Stimulated activated naive CD8-positive, alpha-beta T cell treated with anti-CD3 and anti-CD28 coated beads, Interleukin-15, Interleukin-2, amounts not matched to agents 100 U/mL and 50 U/mL, for 24 hours (primary cell): ENCODE data around the gene RPRD1B.

Source experiments
- ATAC-seq: fragments of 150-1000 bp; cut with Tn5 transposase; one replicate; pipeline ENCODE4 v1.10.0; 2021
- DNase-seq: peaks from one replicate; pipeline ENCODE4 v3.0.0; 2021

RPRD1B gene

DNA sequence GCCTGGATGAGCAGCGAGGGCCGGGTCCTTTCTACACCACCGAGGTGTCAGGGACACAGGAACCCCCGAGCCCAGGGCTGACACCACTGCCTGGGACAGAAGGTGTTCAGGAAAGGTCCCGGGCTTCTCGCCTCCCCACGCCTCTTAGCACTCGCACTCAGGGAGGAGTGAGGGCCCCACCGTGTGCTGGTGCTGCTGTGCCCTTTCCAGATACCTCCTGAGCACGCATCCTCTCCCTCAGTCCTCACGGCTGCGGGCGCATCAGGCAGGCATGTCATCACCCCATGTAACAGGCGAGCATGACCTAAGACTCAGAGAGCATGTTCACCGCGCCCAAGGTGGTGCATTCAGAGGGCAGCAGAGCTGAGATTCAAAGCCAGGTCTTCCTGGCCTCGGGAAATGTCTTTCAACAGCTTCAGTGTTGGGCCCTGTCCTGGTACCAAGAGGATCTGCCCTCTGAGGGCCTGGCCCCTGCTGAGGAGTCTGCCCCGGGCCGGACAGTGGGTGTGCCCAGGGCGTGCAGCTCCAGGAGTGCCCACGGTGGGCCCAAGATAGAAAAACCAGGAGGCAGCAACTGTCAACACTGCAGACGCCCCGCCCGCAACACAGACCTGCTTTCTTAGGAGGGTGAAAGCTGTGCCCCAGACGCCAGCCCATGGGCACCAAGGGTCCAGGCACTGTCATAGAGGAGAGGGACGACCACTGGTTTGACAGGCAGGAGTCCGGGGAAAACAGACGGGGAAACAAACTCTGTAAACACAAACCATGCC is 102.3 kb downstream of the RPRD1B start:
- ATAC-seq: no peak
- DNase-seq: no peak

DNA sequence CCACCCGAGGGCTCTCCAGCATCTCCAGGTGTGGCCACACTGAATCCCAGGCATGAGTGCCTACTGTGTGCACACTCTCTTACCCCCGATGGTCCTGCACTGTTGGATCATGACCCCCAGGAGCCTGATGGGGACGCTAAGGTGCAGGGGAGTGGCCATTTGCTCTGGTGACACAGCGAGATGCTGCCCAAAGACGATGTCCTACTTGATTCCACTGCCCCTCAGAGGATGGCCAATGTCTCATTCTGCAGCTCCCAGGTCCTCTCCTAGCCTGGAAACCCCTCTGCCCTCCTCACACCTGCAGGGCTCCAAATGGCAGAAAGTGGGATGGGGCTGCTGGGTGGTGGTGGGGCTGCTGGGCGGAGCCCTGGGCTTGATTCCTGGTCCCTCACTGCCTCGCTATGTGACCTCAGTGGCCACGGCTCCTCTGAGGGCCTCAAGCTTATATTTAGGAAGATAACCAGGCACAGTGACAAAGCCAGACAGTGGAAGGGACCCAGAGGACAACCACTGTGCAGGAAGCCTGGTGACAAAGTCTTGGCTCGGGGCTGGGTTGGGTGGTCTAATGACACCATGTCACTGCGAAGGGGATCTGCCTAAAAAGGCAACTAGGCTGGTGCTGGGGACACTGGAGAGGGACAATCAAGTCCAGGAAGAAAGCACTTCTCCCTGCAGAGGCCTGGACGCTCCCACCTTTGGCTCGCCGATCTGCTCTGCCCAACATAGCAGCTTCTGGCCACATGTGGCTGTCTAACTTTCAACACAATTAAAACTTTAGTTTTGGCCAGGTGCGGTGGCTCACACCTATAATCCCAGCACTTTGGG is 103.1 kb downstream of the RPRD1B start:
- ATAC-seq (no peak), DNase-seq (no peak)

DNA sequence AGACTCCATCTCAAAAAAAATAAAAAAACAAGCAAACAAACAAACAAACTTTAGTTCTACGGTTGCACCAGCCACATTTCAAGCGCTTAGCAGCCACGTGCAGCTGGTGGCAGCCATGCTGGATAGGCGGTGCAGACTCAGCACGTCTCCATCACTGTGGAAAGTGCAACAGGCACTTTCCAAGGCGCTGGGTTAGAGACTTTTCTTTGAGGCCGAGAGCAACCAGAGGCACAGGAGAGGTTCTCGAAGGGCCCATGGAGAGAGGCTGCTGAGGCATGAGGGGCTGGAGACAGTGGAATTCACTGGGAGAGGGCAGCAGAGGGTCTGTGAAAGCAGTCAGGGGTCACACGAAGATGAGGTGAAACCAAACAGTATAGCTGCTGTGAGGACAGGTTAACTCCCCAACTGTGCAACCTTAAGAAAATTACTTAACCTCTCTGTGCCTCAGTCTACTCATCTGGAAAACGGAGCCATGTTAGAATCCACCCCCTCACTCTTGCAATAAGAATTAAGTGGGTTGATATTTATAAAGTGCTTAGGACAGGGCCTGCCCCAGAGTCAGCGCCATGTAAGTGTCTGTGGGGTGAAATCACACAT is 104.0 kb downstream of the RPRD1B start:
- no peak for ATAC-seq
- DNase-seq: no peak

DNA sequence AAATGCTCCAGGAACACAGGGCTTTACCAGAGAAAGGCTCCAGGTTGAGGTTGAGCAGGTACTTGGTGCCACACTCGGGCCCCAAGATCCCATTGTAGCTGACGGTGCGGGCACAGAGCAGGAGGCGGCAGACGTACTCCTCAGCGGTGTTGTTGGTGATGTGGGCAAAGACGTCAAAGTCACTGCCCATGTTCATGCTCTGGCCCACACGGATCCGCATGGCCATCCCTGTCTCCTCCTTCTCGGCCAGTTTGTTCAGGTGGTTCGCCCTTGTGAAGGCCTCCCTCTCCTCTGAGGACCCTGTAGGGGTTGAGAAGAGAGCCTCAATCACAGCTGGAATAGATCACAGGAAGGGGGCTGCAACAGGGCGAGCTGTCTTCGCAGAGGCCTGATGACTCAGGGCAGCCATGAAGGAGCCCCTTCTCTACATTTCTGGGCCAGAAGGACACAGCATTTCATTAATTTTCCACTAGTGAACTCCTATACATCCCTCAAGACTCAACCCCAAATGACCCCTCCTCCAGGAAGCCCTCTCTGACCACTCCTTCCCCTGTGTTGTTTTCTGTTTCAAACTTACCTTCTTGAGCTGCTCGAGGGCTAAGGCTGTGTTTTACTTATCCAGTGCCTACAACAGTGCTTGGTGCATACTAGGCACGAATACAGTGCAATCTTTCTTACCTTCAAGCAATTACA is 104.7 kb downstream of the RPRD1B start:
- ATAC-seq: no peak
- DNase-seq: no peak

DNA sequence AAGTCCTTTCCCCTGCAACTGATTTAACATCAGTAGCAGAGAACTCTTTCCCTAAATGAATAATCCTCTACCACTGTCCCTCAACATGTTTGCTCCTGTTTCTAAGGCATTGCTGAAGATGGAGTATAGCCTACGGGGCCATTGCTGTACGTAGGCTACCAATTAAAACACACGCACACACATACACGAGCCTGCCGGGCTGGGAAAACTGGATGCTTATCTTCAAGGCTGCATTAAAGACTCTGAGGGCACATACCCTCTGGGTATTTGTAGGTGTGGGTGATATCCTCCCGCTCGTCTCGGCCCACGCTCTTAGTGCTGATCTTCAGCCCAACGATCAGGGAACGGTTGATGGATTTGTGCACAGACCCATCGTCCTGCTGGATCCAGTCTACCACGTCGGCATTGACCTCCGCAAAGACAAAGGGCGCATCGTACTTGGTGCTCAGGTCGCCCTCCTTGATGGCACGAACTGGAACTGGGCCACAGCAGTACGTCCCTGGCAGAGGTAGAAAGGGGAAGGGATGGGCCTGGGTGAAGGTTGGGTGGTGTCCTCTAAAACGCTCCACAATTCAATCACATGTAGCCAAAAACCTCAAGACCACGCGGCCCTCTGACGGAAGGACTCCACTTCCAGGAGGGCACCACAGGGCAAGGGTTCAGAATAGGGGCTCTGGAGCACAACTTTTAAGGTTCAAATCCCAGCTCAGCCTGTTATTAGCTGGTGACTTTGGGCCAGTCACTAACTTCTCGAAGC is 105.8 kb downstream of the RPRD1B start:
- no peak for DNase-seq
- no peak for ATAC-seq

DNA sequence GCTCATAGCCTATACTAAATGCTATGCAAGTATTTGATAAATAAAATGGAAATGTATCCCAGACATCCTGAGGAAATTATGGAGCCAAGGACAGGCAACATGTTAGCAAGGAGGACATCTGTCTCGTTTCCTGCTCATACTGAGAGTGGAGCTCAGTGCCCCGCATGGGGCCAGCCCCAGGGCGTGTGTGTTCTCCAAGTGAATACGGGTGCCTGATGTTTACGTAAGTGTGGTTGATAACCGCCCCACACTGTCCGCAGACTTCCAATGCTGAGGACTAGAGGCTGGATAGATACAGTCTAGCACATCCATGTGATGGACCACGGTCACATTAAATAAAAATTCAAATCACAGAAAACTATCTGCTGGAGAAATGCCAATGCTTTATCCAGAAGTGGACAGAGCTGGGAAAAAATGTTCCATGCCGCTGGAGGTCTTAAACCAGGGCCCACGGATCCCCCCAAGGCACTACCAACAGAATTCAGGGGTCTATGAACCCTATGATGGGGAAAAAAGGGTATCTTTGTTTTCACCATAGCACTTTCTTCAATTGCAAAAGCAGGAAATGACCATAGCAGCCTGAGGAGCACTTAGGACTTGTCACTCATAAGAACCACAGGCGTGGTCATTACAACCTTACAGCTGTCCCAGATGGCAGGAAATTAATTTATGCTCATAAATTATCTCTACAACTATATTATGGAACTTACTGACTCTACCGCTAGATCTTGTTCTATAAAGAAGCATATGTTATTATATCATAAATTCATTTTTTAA is 106.6 kb downstream of the RPRD1B start:
- no peak for ATAC-seq

DNA sequence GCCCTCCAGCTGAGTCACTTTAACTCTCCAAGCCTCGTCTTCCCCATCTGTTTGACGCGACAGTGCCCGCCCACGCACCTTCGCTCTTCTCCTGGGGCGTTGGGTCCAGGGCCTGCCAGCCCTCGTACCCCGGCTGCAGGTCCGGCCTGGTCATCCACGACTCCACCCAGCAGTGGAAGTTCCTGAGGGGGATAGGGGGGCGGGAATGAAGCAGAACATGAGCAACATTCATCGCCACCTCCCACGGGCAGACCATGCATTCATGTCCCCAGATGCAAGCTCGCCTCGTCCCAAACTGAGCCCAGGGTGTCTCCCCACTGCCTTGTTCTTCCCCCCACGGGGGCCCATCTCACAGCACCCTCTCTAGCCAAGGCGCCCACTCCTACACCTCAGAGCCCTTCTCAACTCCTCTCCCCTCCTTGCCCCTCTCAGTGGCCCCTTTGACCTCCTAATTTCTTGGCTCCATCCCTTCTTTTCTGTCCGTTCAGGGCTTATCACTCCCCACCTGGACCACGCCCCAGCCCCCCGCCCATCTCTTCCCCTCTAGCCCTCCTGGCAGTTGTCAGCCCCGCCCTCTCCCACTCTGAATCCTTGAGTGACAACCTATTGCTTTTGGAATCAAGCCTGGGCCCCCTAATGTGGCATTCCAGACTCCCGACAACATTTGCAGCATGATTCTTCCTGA is 107.8 kb downstream of the RPRD1B start:
- no peak for ATAC-seq
- no peak for DNase-seq

More for the DNA sequence above, 106.6 kb downstream of the RPRD1B start:
- no peak for DNase-seq
